ENCODE data around the gene SERPINA6.

- TF ChIP-seq POLR2A (IDR thresholded peaks at IDR 0.05) (no peak), CTCF (IDR thresholded peaks at IDR 0.05) (no peak)
Observed at GRCh38 chr14:94290197-94290596, 32.9 kb downstream of the SERPINA6 start.

Data from ovary (tissue), 3 donors.